GM12878 (cell line): Measurements from ENCODE around the gene CNTN4. TPM values are rescaled to one million over a fixed set of nuclear protein-coding genes. Genes with fewer than 3 reads are reported as not detected.

Source experiments
- ATAC-seq: fragments of 200-7000 bp; cut with Tn5 transposase; 3 replicates; pipeline ENCODE4 v1.9.1; 2020; ENCODE audit warnings: mild to moderate bottlenecking, moderate library complexity
- BruUV-seq: library from RNA; stranded (reverse); fragments of 400-500 nt; replicated peaks from 2 replicates; lab custom pipeline; 2021; lab: Mats Ljungman, UMichigan
- CTCF ChIA-PET: fragments of 300-600 bp; sonication (Branson Sonifier 250); formaldehyde crosslinking; extraction: SDS; loops from one replicate; lab custom pipeline; 2021; ENCODE audit warnings: inconsistent platforms; lab: Yijun Ruan, JAX
- POLR2A ChIA-PET: fragments of 350-600 bp; formaldehyde crosslinking; extraction: SDS; loops from one replicate; lab custom pipeline; 2021; ENCODE audit warnings: inconsistent platforms; lab: Charles Lee
- RAD21 ChIA-PET: fragments of 300-600 bp; sonication (Branson Sonifier 250); formaldehyde crosslinking; loops from one replicate; lab custom pipeline; 2023; ENCODE audit warnings: antibody characterized with exemption; ENCODE audit not compliant: unreplicated experiment; lab: Charles Lee
- SMC1A ChIA-PET: fragments of 300-600 bp; sonication (Branson Sonifier 250); formaldehyde crosslinking; loops from one replicate; lab custom pipeline; 2023; ENCODE audit not compliant: unreplicated experiment, uncharacterized antibody; lab: Charles Lee
- DNase-seq: peaks from one replicate; pipeline ENCODE4 v3.0.0-alpha.2; 2011; ENCODE audit warnings: low read depth, low spot score
- FAIRE-seq: peaks from 3 replicates; lab custom pipeline; 2011; peaks lifted over from hg19 to GRCh38; lab: Jason Lieb, UNC
- H2AFZ ChIP-seq: 2 replicates; pipeline ENCODE4 v1.6.0; 2011; ENCODE audit warnings: low read depth, low read length, control low read depth; ENCODE audit not compliant: control insufficient read depth
- H3K27ac ChIP-seq: 2 replicates; pipeline ENCODE4 v1.5.1; 2011; ENCODE audit warnings: control low read depth; ENCODE audit not compliant: control insufficient read depth, insufficient read depth
- H3K27me3 ChIP-seq, 2 experiments: replicated peaks in 1 of 2; 2 replicates each; pipeline versions ENCODE4 v1.6.0 to v1.6.1; 2011; ENCODE audit warnings: low read length in 1 of 2; ENCODE audit not compliant: control insufficient read depth in 2 of 2, insufficient read depth in 2 of 2
- H3K36me3 ChIP-seq, 2 experiments: 2 replicates each; pipeline ENCODE4 v1.5.1; 2011; ENCODE audit warnings: low read length in 1 of 2; ENCODE audit not compliant: control insufficient read depth in 2 of 2, insufficient read depth in 2 of 2
- H3K4me1 ChIP-seq: 2 replicates; pipeline ENCODE4 v1.6.1; 2011; ENCODE audit warnings: mild to moderate bottlenecking, low read length, moderate library complexity, mixed read lengths; ENCODE audit not compliant: control insufficient read depth, insufficient read depth
- H3K4me2 ChIP-seq: 2 replicates; pipeline ENCODE4 v1.6.0; 2011; ENCODE audit warnings: control low read depth; ENCODE audit not compliant: control insufficient read depth, insufficient read depth
- H3K4me3 ChIP-seq: fragments of 200-600 bp; sonication (generic); 2 replicates; pipeline ENCODE4 v1.5.1; 2016
- H3K79me2 ChIP-seq: 2 replicates; pipeline ENCODE4 v1.6.0; 2011; ENCODE audit warnings: low read length; ENCODE audit not compliant: control insufficient read depth, insufficient read depth
- H3K9ac ChIP-seq: 2 replicates; pipeline ENCODE4 v1.8.0; 2011; ENCODE audit warnings: low read length, control low read depth, mixed read lengths; ENCODE audit not compliant: control insufficient read depth, insufficient read depth
- H3K9me3 ChIP-seq: replicated peaks from 3 replicates; pipeline ENCODE4 v1.5.1; 2011; ENCODE audit warnings: mild to moderate bottlenecking, low read length; ENCODE audit not compliant: control insufficient read depth, insufficient read depth
- H4K20me1 ChIP-seq: 2 replicates; pipeline ENCODE4 v1.6.0; 2011; ENCODE audit not compliant: control insufficient read depth, insufficient read depth
- BCLAF1 ChIP-seq: fragments of 450-650 bp; IDR thresholded peaks from 2 replicates; pipeline ENCODE4 v1.6.1; 2017; ENCODE audit warnings: antibody characterized with exemption, mild to moderate bottlenecking, moderate library complexity
- CEBPZ ChIP-seq: fragments of 150-350 bp; IDR thresholded peaks from 2 replicates; pipeline ENCODE4 v1.6.1; 2016; ENCODE audit warnings: low read depth, low read length
- CREM ChIP-seq: IDR thresholded peaks from 2 replicates; pipeline ENCODE4 v1.6.1; 2014; ENCODE audit warnings: antibody characterized with exemption, low read depth
- E2F8 ChIP-seq: fragments of 450-650 bp; IDR thresholded peaks from 2 replicates; pipeline ENCODE4 v1.6.1; 2018; ENCODE audit warnings: mild to moderate bottlenecking, low read depth, moderate library complexity; ENCODE audit not compliant: partially characterized antibody
- EED ChIP-seq: sonication (generic); IDR thresholded peaks from 2 replicates; pipeline ENCODE4 v1.6.1; 2016; ENCODE audit warnings: antibody characterized with exemption, low read depth
- EP300 ChIP-seq, 2 experiments: fragments of 150-350 bp in 1 of 2; IDR thresholded peaks; 2 replicates each; pipeline ENCODE4 v1.6.1; 2011 to 2012; ENCODE audit warnings: low read depth in 2 of 2, low read length in 2 of 2, borderline replicate concordance in 1 of 2, improper control_type of control experiment in 1 of 2, inconsistent platforms in 1 of 2; ENCODE audit not compliant: control insufficient read depth in 1 of 2
- FOXK2 ChIP-seq: fragments of 450-650 bp; IDR thresholded peaks from 2 replicates; pipeline ENCODE4 v1.6.1; 2017; ENCODE audit warnings: mild to moderate bottlenecking, moderate library complexity
- HDAC6 ChIP-seq: fragments of 200-600 bp; sonication (generic); IDR thresholded peaks from one replicate; pipeline ENCODE4 v1.8.0; 2017; ENCODE audit warnings: antibody characterized with exemption; ENCODE audit not compliant: unreplicated experiment
- IKZF1 ChIP-seq: fragments of 450-650 bp; conservative IDR thresholded peaks from 2 replicates; pipeline ENCODE4 v1.6.1; 2017; ENCODE audit warnings: antibody characterized with exemption, mild to moderate bottlenecking
- MEF2B ChIP-seq: fragments of 450-650 bp; IDR thresholded peaks from 2 replicates; pipeline ENCODE4 v1.6.1; 2018; ENCODE audit warnings: mild to moderate bottlenecking, moderate library complexity; ENCODE audit not compliant: partially characterized antibody, poor library complexity, severe bottlenecking
- MYC ChIP-seq: IDR thresholded peaks from 2 replicates; pipeline ENCODE4 v1.6.1; 2011; ENCODE audit warnings: mild to moderate bottlenecking, low read length, moderate library complexity, inconsistent platforms; ENCODE audit not compliant: insufficient read depth, insufficient replicate concordance, insufficient read length, severe bottlenecking
- NFYA ChIP-seq: IDR thresholded peaks from 2 replicates; pipeline ENCODE4 v1.6.1; 2011; ENCODE audit warnings: low read depth, mild to moderate bottlenecking, low read length, improper control_type of control experiment, borderline replicate concordance
- NR2C2 ChIP-seq: IDR thresholded peaks from 2 replicates; pipeline ENCODE4 v1.6.1; 2011; ENCODE audit warnings: borderline replicate concordance, low read depth; ENCODE audit not compliant: control insufficient read depth, insufficient read length
- POLR2A ChIP-seq: IDR thresholded peaks from 2 replicates; pipeline ENCODE4 v1.6.1; 2011; ENCODE audit warnings: low read depth, mild to moderate bottlenecking, low read length
- RCOR1 ChIP-seq: conservative IDR thresholded peaks from 2 replicates; pipeline ENCODE4 v1.6.1; 2012; ENCODE audit warnings: low read depth, low read length, improper control_type of control experiment
- TAF1 ChIP-seq: IDR thresholded peaks from 2 replicates; pipeline ENCODE4 v1.6.1; 2011; ENCODE audit warnings: mild to moderate bottlenecking, low read depth, low read length, borderline replicate concordance
- WGBS: methylation state at CpG from one replicate; pipeline ENCODE4 v1.1.6; 2016; ENCODE audit warnings: low lambda C conversion rate; ENCODE audit not compliant: insufficient replicate concordance, insufficient coverage; ENCODE audit errors: missing lambda C conversion rate; 5-methylcytosine and 5-hydroxymethylcytosine counted together
- in situ Hi-C: fragments of 300-500 bp; cut with MboI; formaldehyde crosslinking; loops from 9 replicates; pipeline ENCODE4 v1.14.3; 2018; ENCODE audit warnings: mixed read lengths
- intact Hi-C: fragments of 100-400 bp; cut with micrococcal nuclease; formaldehyde crosslinking; loops from one replicate; pipeline ENCODE4 v1.14.2; 2022; ENCODE audit not compliant: unreplicated experiment
- polyA plus RNA-seq, 11 experiments: library from polyadenylated mRNA; depleted of rRNA in 4 of 11; unstranded in 6 of 11; stranded (reverse) in 5 of 11; fragments of >200 nt; fragmentation: Nextera tagmentation in 4 of 11; fragmentation: Illumina TruSeq in 1 of 11; extraction: Ambion mirVana in 4 of 11; extraction: Trizol in 1 of 11; gene quantifications; 1 replicate in 1 of 11; 2 replicates in 10 of 11; pipeline versions ENCODE4 v1.2.1 to v1.2.3, GENCODE V29; 2011 to 2016; ENCODE audit warnings: inconsistent platforms in 2 of 11, missing spikeins in 2 of 11, low read depth in 1 of 11
- total RNA-seq, 4 experiments: library from RNA; depleted of rRNA in 3 of 4; stranded (reverse); fragments of >200 nt in 3 of 4; fragmentation: Illumina TruSeq in 1 of 4; extraction: Trizol in 1 of 4; gene quantifications; 2 replicates each; pipeline versions ENCODE4 v1.2.1 to v1.2.3, GENCODE V29; 2013 to 2021

The CNTN4 gene
- total and polyA plus RNA-seq, 10 of the 15 experiments (the other 5 are each of a cell fraction or from before 2014, with no cell fraction given) = 0.05 to 0.43 (median 0.15) TPM; not detected in 1

GRCh38 chr3:2643606-2644005 is 544.9 kb downstream of the CNTN4 start:
- CTCF ChIA-PET = no interaction called here
- Histone ChIP-seq H3K9ac (no peak overlapping the region), H3K4me3 (no peak overlapping the region), H2AFZ (no peak overlapping the region; the same call in 1 of the 2 replicates), H3K9me3 (no peaks in the 10 kb centered on the region), H3K36me3 (no peaks in the 10 kb centered on the region), H3K4me2 (no peak overlapping the region), H3K27ac (no peak overlapping the region), H3K79me2 (no peaks in the 10 kb centered on the region), H3K27me3 (no peaks in the 10 kb centered on the region), H3K4me1 (no peaks in the 10 kb centered on the region), H4K20me1 (no peaks in the 10 kb centered on the region)
- no peak for DNase-seq
- in situ Hi-C loops = no loop called here
- RAD21 ChIA-PET = interaction anchor here (0.5 kb wide), 1 partner anchor 381 kb away, joined by 3 read pairs; no protein-coding TSS in a partner anchor
- intact Hi-C loops = no loop called here
- WGBS = 33% methylated on average over 3 of the region's 3 CpGs
- FAIRE-seq = no peak
- SMC1A ChIA-PET = interaction anchor here (0.9 kb wide), 1 partner anchor 9 kb away, joined by 3 read pairs; no protein-coding TSS in a partner anchor
- BruUV-seq = no TSS peak
- POLR2A ChIA-PET = interaction anchor here (0.6 kb wide), 1 partner anchor 49 kb away, joined by 7 read pairs; no protein-coding TSS in a partner anchor
- ATAC-seq = peak; percentile 65
- TF ChIP-seq HDAC6 (no peak), E2F8 (no peak), EED (no peak), BCLAF1 (no peak), CEBPZ (no peak), IKZF1 (no peak), FOXK2 (no peak), NFYA (no peak), TAF1 (no peak), CREM (no peak), POLR2A (no peak), MYC (no peak), NR2C2 (no peak), RCOR1 (no peak), EP300 (IDR thresholded peaks at IDR 0.05; ENCODE audit: borderline replicate concordance in 1 of 2, control insufficient read depth in 1 of 2, low read depth in 2 of 2, low read length in 2 of 2) (no peak), MEF2B (no peak)
